Measurements from ENCODE around the gene UHMK1. TPM values are rescaled to one million over a fixed set of nuclear protein-coding genes. Genes with fewer than 3 reads are reported as not detected.

Gene UHMK1
- total and polyA plus RNA-seq, 2 of the 4 experiments (the other 2 are of a cell fraction) = 15.6 to 57.9 TPM

DNA sequence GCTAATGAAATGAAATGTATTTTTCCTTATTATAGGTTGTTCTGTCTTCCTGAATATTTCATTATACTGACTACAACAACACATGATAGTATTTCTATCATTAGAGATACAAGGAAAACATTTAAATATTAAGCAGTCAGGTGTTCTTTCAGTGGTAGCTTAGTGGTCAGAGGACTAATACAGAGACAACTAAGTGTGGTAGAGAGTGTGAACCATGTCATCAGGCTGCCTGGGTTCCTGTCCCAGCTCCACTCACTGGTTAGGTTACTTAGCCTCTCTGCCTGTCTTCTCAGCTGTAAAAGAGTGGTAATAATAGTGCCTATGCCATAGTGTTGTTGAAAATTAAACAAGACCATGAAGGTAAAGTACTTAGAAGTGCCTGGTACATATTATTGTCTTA lies 67.8 kb downstream of the UHMK1 start:
- no peak overlapping the region for H3K56ac ChIP-seq (ENCODE audit: extremely low read depth, insufficient read depth, low read length)
- peaks cover 31% of the 10 kb centered on the region for H4K20me1 ChIP-seq (ENCODE audit: insufficient read depth, low read length)
- H3K4me2 ChIP-seq (ENCODE audit: low read depth, low read length) = no peak overlapping the region
- peaks cover 3 to 51% of the 10 kb centered on the region in 2 experiments for H3K79me1 ChIP-seq (ENCODE audit: low read depth in 1 of 2, low read length in 2 of 2)
- no peak overlapping the region for H3K4ac ChIP-seq (ENCODE audit: low read depth, low read length)
- no peak overlapping the region for H3K9ac ChIP-seq (ENCODE audit: low read depth, low read length)
- intact Hi-C loops (cut with micrococcal nuclease) = no loop called here
- no peak overlapping the region for H3K18ac ChIP-seq (ENCODE audit: low read depth, low read length)
- H2BK15ac ChIP-seq (ENCODE audit: low read depth, low read length) = no peak overlapping the region
- no peak for TF ChIP-seq MAFK (IDR thresholded peaks at IDR 0.05; ENCODE audit: low read depth, low read length)
- TF ChIP-seq MXI1 (IDR thresholded peaks at IDR 0.05; ENCODE audit: borderline replicate concordance, low read depth, low read length) = no peak
- TF ChIP-seq, protein P1, sequence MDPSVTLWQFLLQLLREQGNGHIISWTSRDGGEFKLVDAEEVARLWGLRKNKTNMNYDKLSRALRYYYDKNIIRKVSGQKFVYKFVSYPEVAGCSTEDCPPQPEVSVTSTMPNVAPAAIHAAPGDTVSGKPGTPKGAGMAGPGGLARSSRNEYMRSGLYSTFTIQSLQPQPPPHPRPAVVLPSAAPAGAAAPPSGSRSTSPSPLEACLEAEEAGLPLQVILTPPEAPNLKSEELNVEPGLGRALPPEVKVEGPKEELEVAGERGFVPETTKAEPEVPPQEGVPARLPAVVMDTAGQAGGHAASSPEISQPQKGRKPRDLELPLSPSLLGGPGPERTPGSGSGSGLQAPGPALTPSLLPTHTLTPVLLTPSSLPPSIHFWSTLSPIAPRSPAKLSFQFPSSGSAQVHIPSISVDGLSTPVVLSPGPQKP (IDR thresholded peaks at IDR 0.05; ENCODE audit: borderline replicate concordance, low read depth, low read length) = no peak
- no peak for TF ChIP-seq POLR2A (IDR thresholded peaks at IDR 0.05; ENCODE audit: low read depth, low read length)
- no peak for TF ChIP-seq BHLHE40 (IDR thresholded peaks at IDR 0.05; ENCODE audit: low read depth, low read length)
- no peak for TF ChIP-seq NFE2L2 (IDR thresholded peaks at IDR 0.05; ENCODE audit: low read depth, low read length)
- no peak for TF ChIP-seq CEBPB (IDR thresholded peaks at IDR 0.05; ENCODE audit: low read depth, low read length)
- TF ChIP-seq FOS (IDR thresholded peaks at IDR 0.05; ENCODE audit: low read depth, low read length) = no peak
- TF ChIP-seq, protein P2, sequence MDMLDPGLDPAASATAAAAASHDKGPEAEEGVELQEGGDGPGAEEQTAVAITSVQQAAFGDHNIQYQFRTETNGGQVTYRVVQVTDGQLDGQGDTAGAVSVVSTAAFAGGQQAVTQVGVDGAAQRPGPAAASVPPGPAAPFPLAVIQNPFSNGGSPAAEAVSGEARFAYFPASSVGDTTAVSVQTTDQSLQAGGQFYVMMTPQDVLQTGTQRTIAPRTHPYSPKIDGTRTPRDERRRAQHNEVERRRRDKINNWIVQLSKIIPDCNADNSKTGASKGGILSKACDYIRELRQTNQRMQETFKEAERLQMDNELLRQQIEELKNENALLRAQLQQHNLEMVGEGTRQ (IDR thresholded peaks at IDR 0.05; ENCODE audit: low read depth, low read length) = no peak
- TF ChIP-seq MAZ (IDR thresholded peaks at IDR 0.05; ENCODE audit: borderline replicate concordance, low read depth, low read length) = no peak
- no peak for TF ChIP-seq SMC3 (IDR thresholded peaks at IDR 0.05; ENCODE audit: low read depth, low read length)
- TF ChIP-seq RCOR1 (IDR thresholded peaks at IDR 0.05; ENCODE audit: insufficient replicate concordance, low read length) = no peak
- TF ChIP-seq, protein P3, sequence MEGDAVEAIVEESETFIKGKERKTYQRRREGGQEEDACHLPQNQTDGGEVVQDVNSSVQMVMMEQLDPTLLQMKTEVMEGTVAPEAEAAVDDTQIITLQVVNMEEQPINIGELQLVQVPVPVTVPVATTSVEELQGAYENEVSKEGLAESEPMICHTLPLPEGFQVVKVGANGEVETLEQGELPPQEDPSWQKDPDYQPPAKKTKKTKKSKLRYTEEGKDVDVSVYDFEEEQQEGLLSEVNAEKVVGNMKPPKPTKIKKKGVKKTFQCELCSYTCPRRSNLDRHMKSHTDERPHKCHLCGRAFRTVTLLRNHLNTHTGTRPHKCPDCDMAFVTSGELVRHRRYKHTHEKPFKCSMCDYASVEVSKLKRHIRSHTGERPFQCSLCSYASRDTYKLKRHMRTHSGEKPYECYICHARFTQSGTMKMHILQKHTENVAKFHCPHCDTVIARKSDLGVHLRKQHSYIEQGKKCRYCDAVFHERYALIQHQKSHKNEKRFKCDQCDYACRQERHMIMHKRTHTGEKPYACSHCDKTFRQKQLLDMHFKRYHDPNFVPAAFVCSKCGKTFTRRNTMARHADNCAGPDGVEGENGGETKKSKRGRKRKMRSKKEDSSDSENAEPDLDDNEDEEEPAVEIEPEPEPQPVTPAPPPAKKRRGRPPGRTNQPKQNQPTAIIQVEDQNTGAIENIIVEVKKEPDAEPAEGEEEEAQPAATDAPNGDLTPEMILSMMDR (conservative IDR thresholded peaks at IDR 0.05; ENCODE audit: low read depth, low read length) = no peak
- no peak for TF ChIP-seq RFX5 (IDR thresholded peaks at IDR 0.05; ENCODE audit: low read depth, low read length)
- TF ChIP-seq RAD21 (IDR thresholded peaks at IDR 0.05; ENCODE audit: low read length) = no peak
- H2BK20ac ChIP-seq (ENCODE audit: low read depth, low read length) = no peak overlapping the region
- dilution Hi-C loops (cut with HindIII; ENCODE audit: low sequenced_read_pairs, unreplicated experiment) = no loop called here
- H3K4me3 ChIP-seq (ENCODE audit: insufficient read depth, low read depth, low read length) = no peak overlapping the region
- no peak overlapping the region for H3K27ac ChIP-seq (ENCODE audit: insufficient read depth, low read length)
- H2BK5ac ChIP-seq (ENCODE audit: low read depth, low read length, poor library complexity, severe bottlenecking) = peak overlapping the region; percentile 11
- no peaks in the 10 kb centered on the region for H3K27me3 ChIP-seq (ENCODE audit: control insufficient read depth, insufficient read depth, low read length)
- H4K8ac ChIP-seq (ENCODE audit: low read depth in 2 of 2, low read length in 2 of 2) = peak overlapping the region in 1 of 2 experiments; percentile 76; a peak in 2 of 4 replicates
- DNase-seq (no peak), ATAC-seq (ENCODE audit: low read depth) (no peak)
- CTCF ChIA-PET = no interaction called here
- no TSS peak for BruUV-seq (replicated peaks)
- H4K5ac ChIP-seq (ENCODE audit: low read depth, low read length) = no peak overlapping the region
- peaks cover 10% of the 10 kb centered on the region for H3K4me1 ChIP-seq (ENCODE audit: control insufficient read depth, insufficient read depth, low read length)
- no peak overlapping the region for H2AK9ac ChIP-seq (replicated peaks; ENCODE audit: low read depth, low read length, poor library complexity)
- in situ Hi-C loops (cut with MboI; ENCODE audit: low sequenced_read_pairs) = no loop called here
- peak overlapping the region; percentile 93; the same call in 1 of the 2 replicates for H3K23ac ChIP-seq (ENCODE audit: low read depth, low read length)
- no peak overlapping the region for H2AFZ ChIP-seq (replicated peaks; ENCODE audit: low read length, poor library complexity)
- peaks cover 8% of the 10 kb centered on the region for H3K36me3 ChIP-seq (ENCODE audit: control insufficient read depth, insufficient read depth, low read length)
- H3K9me3 ChIP-seq (ENCODE audit: control insufficient read depth, insufficient read depth, low read length) = no peaks in the 10 kb centered on the region
- no peak overlapping the region for H4K91ac ChIP-seq (ENCODE audit: insufficient read depth, low read depth, low read length)
- no peak overlapping the region for H2BK120ac ChIP-seq (ENCODE audit: low read depth, low read length)
- POLR2A ChIA-PET (ENCODE audit: unreplicated experiment) = no interaction called here
- no peak overlapping the region for H2AK5ac ChIP-seq (ENCODE audit: low read depth, low read length)
- H3K14ac ChIP-seq (replicated peaks; ENCODE audit: low read depth, low read length) = 0 out of 2 replicates have a peak overlapping the region, but pooled peaks have one; percentile 26
- peaks cover 9% of the 10 kb centered on the region for H3K9me1 ChIP-seq (ENCODE audit: insufficient read depth, low read length)

Measured in IMR-90 (cell line).